Measurements from ENCODE around the gene VPS33B. TPM values are rescaled to one million over a fixed set of nuclear protein-coding genes. Genes with fewer than 3 reads are reported as not detected.

Gene VPS33B
- polyA plus RNA-seq, 1 experiment = 15.5 TPM

- POLR2A ChIA-PET = no interaction called here
- Histone ChIP-seq H3K27me3 (ENCODE audit: control insufficient read depth, insufficient read depth, low read length) (no peaks in the 10 kb centered on the region), H3K36me3 (ENCODE audit: control insufficient read depth, insufficient read depth, low read length) (no peaks in the 10 kb centered on the region), H3K4me3 (ENCODE audit: low read depth, low read length) (no peak overlapping the region)
- TF ChIP-seq, protein P1, sequence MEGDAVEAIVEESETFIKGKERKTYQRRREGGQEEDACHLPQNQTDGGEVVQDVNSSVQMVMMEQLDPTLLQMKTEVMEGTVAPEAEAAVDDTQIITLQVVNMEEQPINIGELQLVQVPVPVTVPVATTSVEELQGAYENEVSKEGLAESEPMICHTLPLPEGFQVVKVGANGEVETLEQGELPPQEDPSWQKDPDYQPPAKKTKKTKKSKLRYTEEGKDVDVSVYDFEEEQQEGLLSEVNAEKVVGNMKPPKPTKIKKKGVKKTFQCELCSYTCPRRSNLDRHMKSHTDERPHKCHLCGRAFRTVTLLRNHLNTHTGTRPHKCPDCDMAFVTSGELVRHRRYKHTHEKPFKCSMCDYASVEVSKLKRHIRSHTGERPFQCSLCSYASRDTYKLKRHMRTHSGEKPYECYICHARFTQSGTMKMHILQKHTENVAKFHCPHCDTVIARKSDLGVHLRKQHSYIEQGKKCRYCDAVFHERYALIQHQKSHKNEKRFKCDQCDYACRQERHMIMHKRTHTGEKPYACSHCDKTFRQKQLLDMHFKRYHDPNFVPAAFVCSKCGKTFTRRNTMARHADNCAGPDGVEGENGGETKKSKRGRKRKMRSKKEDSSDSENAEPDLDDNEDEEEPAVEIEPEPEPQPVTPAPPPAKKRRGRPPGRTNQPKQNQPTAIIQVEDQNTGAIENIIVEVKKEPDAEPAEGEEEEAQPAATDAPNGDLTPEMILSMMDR (IDR thresholded peaks at IDR 0.05; ENCODE audit: insufficient read depth, low read depth, low read length) = no peak
- DNase-seq (ENCODE audit: low read depth) = no peak
- CTCF ChIA-PET = interaction anchor here (2.3 kb wide), 1 partner anchor 11 kb away, joined by 14 read pairs; no protein-coding TSS in a partner anchor
Observed at GRCh38 chr15:91067036-91067435, 44.6 kb upstream of the VPS33B start.

DNA sequence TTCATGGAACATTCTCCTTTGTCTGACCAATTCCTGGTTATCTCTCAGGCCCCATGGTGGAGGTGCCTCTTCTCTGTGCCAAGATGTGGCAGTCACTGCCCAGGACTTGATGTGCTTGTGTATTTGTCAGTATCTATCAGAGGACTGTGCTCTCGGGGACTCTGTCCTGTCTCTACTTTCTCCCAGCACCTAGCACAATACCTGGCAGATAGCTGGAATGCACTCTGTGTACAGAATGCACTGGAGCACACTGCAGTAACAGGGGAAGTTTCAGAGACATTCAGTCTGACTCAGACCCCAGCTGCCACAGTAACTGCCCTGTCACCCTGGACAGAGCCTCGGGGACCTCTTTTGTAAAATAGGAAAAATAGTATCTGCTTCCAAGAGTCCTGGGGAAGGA, 43.1 kb upstream of the VPS33B start:
- Histone ChIP-seq H3K4me3 (ENCODE audit: low read depth, low read length) (no peak overlapping the region), H3K27me3 (ENCODE audit: control insufficient read depth, insufficient read depth, low read length) (no peaks in the 10 kb centered on the region), H3K36me3 (ENCODE audit: control insufficient read depth, insufficient read depth, low read length) (no peaks in the 10 kb centered on the region)
- ChIA-PET POLR2A (no interaction called here), CTCF (no interaction called here)
- TF ChIP-seq, protein P1 (IDR thresholded peaks at IDR 0.05; ENCODE audit: insufficient read depth, low read depth, low read length) = no peak
- no peak for DNase-seq (ENCODE audit: low read depth)

DNA sequence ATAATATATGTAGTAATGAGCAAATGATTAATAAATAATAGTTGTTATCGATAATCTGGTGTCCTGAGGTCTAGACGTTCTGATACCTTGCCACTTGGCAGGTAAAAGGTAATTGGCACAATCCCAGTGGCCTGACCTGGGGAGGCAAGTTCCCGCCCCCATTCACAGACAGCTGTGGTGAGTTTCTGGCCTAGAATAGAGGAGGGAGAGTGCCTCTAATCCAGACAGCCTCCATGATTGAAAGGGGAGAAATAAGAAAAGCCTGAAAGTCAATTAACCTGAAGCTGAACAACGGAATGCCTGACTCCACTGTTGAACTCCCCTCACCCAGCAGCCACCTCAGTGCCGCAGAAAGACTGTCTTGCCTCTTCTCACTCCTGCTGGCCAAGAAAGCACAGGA, 39.6 kb upstream of the VPS33B start:
- DNase-seq (ENCODE audit: low read depth) = no peak
- TF ChIP-seq, protein P1 (IDR thresholded peaks at IDR 0.05; ENCODE audit: insufficient read depth, low read depth, low read length) = no peak
- Histone ChIP-seq H3K4me3 (ENCODE audit: low read depth, low read length) (no peak overlapping the region), H3K27me3 (ENCODE audit: control insufficient read depth, insufficient read depth, low read length) (peaks cover 2% of the 10 kb centered on the region; the same call in 1 of the 2 replicates), H3K36me3 (ENCODE audit: control insufficient read depth, insufficient read depth, low read length) (no peaks in the 10 kb centered on the region)
- ChIA-PET CTCF (interaction anchor here (1.1 kb wide), 1 partner anchor 210 kb away, joined by 5 read pairs; no protein-coding TSS in a partner anchor), POLR2A (no interaction called here)

GRCh38 chr15:91061230-91061629, 38.8 kb upstream of the VPS33B start:
- H3K4me3 ChIP-seq (ENCODE audit: low read depth, low read length) = no peak overlapping the region
- no peaks in the 10 kb centered on the region for H3K36me3 ChIP-seq (ENCODE audit: control insufficient read depth, insufficient read depth, low read length)
- ChIA-PET CTCF (no interaction called here), POLR2A (no interaction called here)
- DNase-seq (ENCODE audit: low read depth) = no peak
- TF ChIP-seq, protein P1 (IDR thresholded peaks at IDR 0.05; ENCODE audit: insufficient read depth, low read depth, low read length) = no peak
- H3K27me3 ChIP-seq (ENCODE audit: control insufficient read depth, insufficient read depth, low read length) = peaks cover 2% of the 10 kb centered on the region; the same call in 1 of the 2 replicates

DNA sequence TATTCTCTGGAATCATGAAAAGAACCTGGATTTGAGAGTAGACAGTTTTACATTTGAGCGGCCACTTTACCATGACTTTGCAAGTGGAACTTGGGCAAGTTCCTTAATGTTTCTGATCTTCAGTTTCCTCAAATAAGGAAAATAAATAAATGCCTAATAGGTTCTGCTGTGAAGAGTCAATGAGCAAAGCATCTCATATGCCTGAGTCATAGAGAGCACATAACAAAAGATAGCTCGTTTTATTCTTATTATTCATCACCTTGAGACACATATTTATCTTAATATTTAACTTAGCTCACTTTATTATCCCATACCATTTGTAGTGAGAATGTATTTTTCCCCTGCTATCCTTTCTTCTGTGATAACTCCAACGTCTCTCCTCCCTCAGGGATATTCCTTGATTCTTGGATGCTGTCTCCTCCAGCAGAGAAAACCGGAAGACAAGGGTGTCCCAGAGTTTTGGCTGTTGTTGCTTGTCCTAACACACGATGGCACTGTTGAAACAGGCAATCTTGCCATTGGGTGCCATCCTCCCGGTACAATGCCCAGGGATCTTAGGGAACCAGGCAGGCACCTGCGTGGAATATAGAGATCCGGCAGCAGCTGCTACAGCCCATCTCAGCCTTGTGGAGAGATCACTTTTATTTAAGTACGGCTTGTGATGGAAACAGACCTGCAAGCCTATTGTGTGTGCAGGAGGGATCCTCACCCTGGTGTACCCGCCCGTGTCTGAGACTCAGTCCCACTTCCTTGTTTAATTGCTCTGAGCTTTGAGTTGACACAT, 33.3 kb upstream of the VPS33B start:
- no peaks in the 10 kb centered on the region for H3K36me3 ChIP-seq (ENCODE audit: control insufficient read depth, insufficient read depth, low read length)
- POLR2A ChIA-PET = no interaction called here
- CTCF ChIA-PET = interaction anchor here (0.6 to 4.5 kb wide), 21 partner anchors 8 to 1715 kb away, joined by 3 to 70 read pairs (median 4); partner anchors contain the start of gene RCCD1
- no peak for DNase-seq (ENCODE audit: low read depth)
- peaks cover 2% of the 10 kb centered on the region for H3K27me3 ChIP-seq (ENCODE audit: control insufficient read depth, insufficient read depth, low read length)
- no peak overlapping the region for H3K4me3 ChIP-seq (ENCODE audit: low read depth, low read length)
- TF ChIP-seq, protein P1 (IDR thresholded peaks at IDR 0.05; ENCODE audit: insufficient read depth, low read depth, low read length) = peak; percentile 73

Data from BJ (cell line).